Psoas muscle (tissue), 8 donors: ENCODE measurements around the gene PTPRF. TPM values are rescaled to one million over a fixed set of nuclear protein-coding genes. Genes with fewer than 3 reads are reported as not detected.

Source experiments
- ATAC-seq, 4 donors: fragments of 200-7000 bp; cut with Tn5 transposase; one replicate each; pipeline ENCODE4 v1.9.1; 2020; ENCODE audit warnings: moderate library complexity in 3 of 4, mild to moderate bottlenecking in 2 of 4
- DNase-seq, 2 donors: peaks; one replicate each; pipeline ENCODE4 v3.0.0-alpha.2; 2020
- H3K27ac ChIP-seq: fragments of 200-600 bp; one replicate; pipeline ENCODE4 v1.8.0; 2022
- H3K27me3 ChIP-seq, 3 donors: fragments of 200-600 bp in 1 of 3; one replicate each; pipeline versions ENCODE4 v1.6.1 to v1.8.0; 2013 to 2022; ENCODE audit warnings: low read length in 2 of 3, mild to moderate bottlenecking in 2 of 3, moderate library complexity in 1 of 3; ENCODE audit not compliant: insufficient read depth in 3 of 3
- H3K36me3 ChIP-seq, 2 donors: fragments of 200-600 bp in 1 of 2; one replicate each; pipeline versions ENCODE4 v1.6.1 to v1.8.0; 2013 to 2022; ENCODE audit warnings: low read depth in 1 of 2, mild to moderate bottlenecking in 1 of 2, moderate library complexity in 1 of 2; ENCODE audit not compliant: insufficient read depth in 1 of 2
- H3K4me1 ChIP-seq: fragments of 200-600 bp; one replicate; pipeline ENCODE4 v1.8.0; 2022
- H3K4me3 ChIP-seq: fragments of 200-600 bp; one replicate; pipeline ENCODE4 v1.8.0; 2022; ENCODE audit warnings: mild to moderate bottlenecking
- H3K9me3 ChIP-seq: fragments of 200-600 bp; one replicate; pipeline ENCODE4 v1.8.0; 2022
- CTCF ChIP-seq: fragments of 200-600 bp; IDR thresholded peaks from one replicate; pipeline ENCODE4 v1.8.0; 2022; ENCODE audit warnings: antibody characterized with exemption
- WGBS, 3 donors: extraction: QIAGEN DNeasy Blood & Tissue Kit; methylation state at CpG; one replicate each; pipeline versions ENCODE4 v1.1.6 to v1.1.7; 2013; 5-methylcytosine and 5-hydroxymethylcytosine counted together
- intact Hi-C, 2 donors: fragments of 100-400 bp; cut with DNase I; formaldehyde crosslinking; loops; one replicate each; pipeline versions ENCODE4 v1.11.0 to v1.14.2; 2022
- polyA plus RNA-seq, 3 donors: library from polyadenylated mRNA; stranded (reverse); fragments of 200-250 nt; gene quantifications; one replicate each; pipeline ENCODE4 v1.2.3, GENCODE V29; 2013
- total RNA-seq, 4 donors: library from RNA; stranded (reverse); fragmentation: NEBNext Ultra II Directional in 2 of 4; extraction: Animal tissue kit (Norgen Biotek cat#: 25700) in 2 of 4; gene quantifications; one replicate each; pipeline versions ENCODE4 v1.2.1 to v1.2.4, GENCODE V29; 2021 to 2023
- donor health status: healthy with polysubstance abuse.
- donor health status: DM: no; HTN: no; CAD: no; lungs with moderate emphysema.
- donor health status: Bipolar disorder and iron deficiency.
- donor health status: healthy.
- donor health status: DM: yes; HTN: yes; CAD: no.
- donor health status: DM: no; HTN: no; CAD: no.
- donor health status: DM: no; HTN: no; CAD: no.
- donor health status: DM: yes; HTN: yes; CAD: no.

Gene PTPRF
- total and polyA plus RNA-seq, 7 donors = 0.65 to 8.9 (median 1.9) TPM

GRCh38 chr1:43565600-43566360, 35.1 kb downstream of the PTPRF start:
- peak; percentile 62 to 81 (median 78) for ATAC-seq
- peak; percentile 61 to 63 for DNase-seq

GRCh38 chr1:43566382-43567044, 35.8 kb downstream of the PTPRF start:
- Histone ChIP-seq H3K4me3 (peak overlapping the region; percentile 69), H3K36me3 (no peaks in the 10 kb centered on the region), H3K9me3 (no peaks in the 10 kb centered on the region), H3K27ac (no peak overlapping the region), H3K4me1 (peaks cover 3% of the 10 kb centered on the region), H3K27me3 (peaks cover 0 to 4% (median 2%) of the 10 kb centered on the region in 3 donors)
- 44 to 62% (median 46%) methylated on average over 16 of the region's 16 CpGs for WGBS, 3 donors
- TF ChIP-seq CTCF = no peak
- intact Hi-C loops = no loop called here
- peak in 2 of 4 donors; percentile 30 to 33 for ATAC-seq
- DNase-seq = no peak

More at GRCh38 chr1:43565600-43566360, 35.1 kb downstream of the PTPRF start:
- peak overlapping the region; percentile 69 for H3K4me3 ChIP-seq
- TF ChIP-seq CTCF = no peak
- H3K9me3 ChIP-seq = no peaks in the 10 kb centered on the region
- intact Hi-C loops = no loop called here
- peaks cover 0 to 4% (median 2%) of the 10 kb centered on the region in 3 donors for H3K27me3 ChIP-seq
- H3K27ac ChIP-seq = no peak overlapping the region
- WGBS, 3 donors = 3 to 12% (median 5%) methylated on average over 56 to 62 of the region's 62 CpGs
- H3K36me3 ChIP-seq = no peaks in the 10 kb centered on the region
- peaks cover 3% of the 10 kb centered on the region for H3K4me1 ChIP-seq

- TF ChIP-seq CTCF = no peak
- H3K9me3 ChIP-seq = no peaks in the 10 kb centered on the region
- no peak overlapping the region for H3K4me3 ChIP-seq
- peaks cover 3% of the 10 kb centered on the region for H3K4me1 ChIP-seq
- intact Hi-C loops = no loop called here
- no peak for ATAC-seq
- no peaks in the 10 kb centered on the region for H3K36me3 ChIP-seq
- no peak for DNase-seq
- 78 to 87% (median 79%) methylated on average over 6 of the region's 6 CpGs for WGBS, 3 donors
- no peak overlapping the region for H3K27ac ChIP-seq
- H3K27me3 ChIP-seq = peaks cover 0 to 4% (median 2%) of the 10 kb centered on the region in 3 donors
Measured at GRCh38 chr1:43569175-43569574, 38.5 kb downstream of the PTPRF start.

GRCh38 chr1:43570277-43570676, 39.6 kb downstream of the PTPRF start:
- TF ChIP-seq CTCF = no peak
- Histone ChIP-seq H3K27me3 (peaks cover 0 to 4% (median 2%) of the 10 kb centered on the region in 3 donors), H3K36me3 (no peaks in the 10 kb centered on the region), H3K4me3 (no peak overlapping the region), H3K27ac (no peak overlapping the region), H3K4me1 (peaks cover 3% of the 10 kb centered on the region), H3K9me3 (no peaks in the 10 kb centered on the region)
- WGBS, 3 donors = 79 to 92% (median 84%) methylated on average over 9 of the region's 9 CpGs
- DNase-seq (no peak), ATAC-seq (no peak)
- intact Hi-C loops = no loop called here
